EL (cell line): ENCODE results near the gene NECTIN4.
"Not testable (repeated sequence)": the region's sequence is repeated elsewhere in the genome, so short reads cannot be mapped to it uniquely, and the experiment has no call there.

Experiments used
- DNase-seq: peaks from one replicate; pipeline ENCODE4 v3.0.0-alpha.2; 2016

The NECTIN4 gene

GRCh38 chr1:161052899-161053298, 36.5 kb downstream of the NECTIN4 start:
- DNase-seq: peak; percentile 49

DNA sequence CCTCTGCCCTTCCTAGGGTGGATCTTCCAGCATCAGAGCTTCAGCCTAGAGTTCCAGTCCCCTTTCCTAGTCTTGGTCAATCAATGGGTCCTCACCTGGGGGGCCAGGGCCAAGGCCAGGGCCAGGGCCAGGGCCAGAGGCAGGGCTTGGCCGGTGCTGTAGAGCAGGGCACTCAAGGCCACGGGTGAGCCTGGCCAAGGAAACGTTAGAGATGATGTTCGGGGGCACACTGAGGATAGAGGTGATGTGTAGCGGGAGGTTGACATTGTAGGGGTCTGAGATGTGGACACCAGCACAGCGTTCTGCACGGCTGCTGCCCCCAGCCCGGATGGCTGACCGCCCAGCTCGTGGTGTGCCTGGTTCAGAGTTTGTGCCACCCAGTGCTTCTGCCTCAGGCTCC, 38.1 kb downstream of the NECTIN4 start:
- no peak for DNase-seq

- DNase-seq: no peak
Observed at GRCh38 chr1:161048949-161049722, 40.2 kb downstream of the NECTIN4 start.

- no peak for DNase-seq
Observed at GRCh38 chr1:161047436-161048420, 41.6 kb downstream of the NECTIN4 start.

- DNase-seq: no peak
Observed at GRCh38 chr1:161046605-161047228, 42.6 kb downstream of the NECTIN4 start.

GRCh38 chr1:161045736-161046604, 43.4 kb downstream of the NECTIN4 start, which contains the start of gene USF1:
Gene USF1 (minus strand): TSS chr1:161045977. CDS start chr1:161043275, 2,702 bp downstream.
- DNase-seq: peak; percentile 95

- peak; percentile 79 for DNase-seq
Observed at GRCh38 chr1:161044908-161045735, 44.2 kb downstream of the NECTIN4 start.

DNA sequence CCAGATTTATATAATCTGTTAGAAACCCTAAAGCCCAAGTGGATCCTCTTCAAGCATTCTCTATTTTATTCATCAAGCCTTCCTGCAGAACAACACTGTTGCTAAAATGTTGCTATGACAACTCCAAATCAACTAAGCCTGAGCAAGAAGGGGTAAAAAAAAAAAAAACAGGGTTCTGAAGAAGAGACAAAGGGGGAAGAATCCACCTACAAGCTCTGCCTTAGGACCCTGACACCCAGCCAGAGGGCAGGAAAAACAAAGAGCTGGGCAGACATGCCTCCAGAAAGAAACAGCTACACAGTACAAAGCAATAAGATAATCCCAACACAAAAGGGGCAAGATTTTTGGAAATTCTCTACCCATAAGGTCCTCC, 44.8 kb downstream of the NECTIN4 start:
- DNase-seq: peak; percentile 7

- no peak for DNase-seq
Observed at GRCh38 chr1:161039546-161039945, 49.8 kb downstream of the NECTIN4 start.

DNA sequence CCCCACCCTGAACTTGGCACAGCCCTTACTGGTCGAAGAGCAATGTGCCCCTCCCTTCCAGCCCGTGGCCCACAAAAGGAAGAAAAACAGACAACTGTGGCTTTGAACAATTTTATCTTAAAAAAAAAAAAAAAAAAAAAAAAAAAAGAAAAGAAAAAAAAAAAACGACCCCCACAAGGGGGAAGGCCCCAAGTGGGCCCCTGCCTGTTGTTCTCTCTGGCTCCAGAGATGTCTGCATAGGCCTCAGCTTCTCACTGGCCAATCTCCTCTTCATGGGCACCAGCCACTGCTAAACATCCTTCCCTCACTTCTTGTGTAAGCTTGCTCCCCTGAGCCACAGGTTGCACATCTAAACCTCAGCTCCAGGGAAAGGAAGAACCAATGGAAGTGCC, 50.2 kb downstream of the NECTIN4 start:
- no peak for DNase-seq

GRCh38 chr1:161038523-161039153, 50.7 kb downstream of the NECTIN4 start, which contains the start of gene TSTD1:
Gene TSTD1 (minus strand): TSS chr1:161038964. CDS start chr1:161038889, 75 bp downstream.
- DNase-seq: no peak

DNA sequence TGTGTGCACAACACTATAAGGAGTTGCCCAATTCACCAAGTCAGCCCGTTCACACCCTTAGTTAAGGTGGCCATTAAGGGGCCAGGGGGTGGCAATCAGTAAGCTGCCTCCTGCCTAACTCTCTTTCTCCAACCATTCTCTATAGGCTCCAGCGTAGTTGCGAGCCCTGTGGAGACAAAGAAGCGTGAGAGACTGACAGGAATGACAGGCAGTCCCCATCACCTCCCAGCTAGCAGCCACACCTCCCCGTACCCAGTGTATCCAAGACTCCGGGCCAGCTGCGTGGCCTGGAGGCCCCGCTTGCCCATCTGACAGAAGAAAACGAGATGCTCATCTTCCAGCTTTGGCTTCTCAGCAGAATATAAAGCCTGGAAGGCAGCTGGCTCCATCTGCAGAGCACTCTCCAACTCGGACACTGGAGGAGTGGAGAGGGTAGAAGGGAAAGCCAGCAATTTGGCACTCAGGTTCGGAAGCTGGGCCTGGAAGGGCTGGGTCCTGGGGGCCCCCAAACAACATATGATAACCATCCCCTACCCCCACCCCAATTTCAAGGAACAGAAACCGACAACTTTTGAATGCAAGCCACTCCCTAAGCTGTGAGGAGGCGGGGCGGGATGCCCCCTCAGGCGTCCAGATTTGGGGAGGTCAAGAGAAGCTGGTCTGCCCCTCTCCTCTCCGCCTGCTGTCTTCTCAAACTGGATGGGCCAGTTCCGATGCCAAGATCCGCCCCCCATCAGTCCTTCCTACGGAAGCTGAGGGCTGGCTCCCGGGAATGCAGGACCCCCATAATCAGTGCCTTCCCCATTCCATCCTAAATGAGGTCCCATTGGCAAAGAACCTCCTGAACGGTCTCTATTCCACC, 51.5 kb downstream of the NECTIN4 start:
- no peak for DNase-seq

DNA sequence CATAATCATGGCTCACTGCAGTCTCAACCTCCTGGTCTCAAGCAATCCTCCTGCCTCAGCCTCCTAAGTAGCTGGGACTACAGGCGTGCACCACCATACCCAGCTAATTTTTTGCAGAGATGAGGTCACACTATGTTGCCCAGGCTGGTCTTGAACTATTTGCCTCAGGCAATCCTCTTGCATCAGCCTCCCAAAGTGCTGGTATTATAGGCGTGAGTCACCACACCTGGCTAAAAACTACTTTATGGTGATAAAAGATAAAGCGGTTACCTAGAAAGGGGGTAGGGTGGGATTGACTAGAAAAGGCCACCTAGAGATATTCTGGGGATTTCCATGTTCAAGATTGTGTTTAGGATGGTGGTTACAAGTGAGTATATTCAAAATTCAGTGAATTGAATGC, 55.6 kb downstream of the NECTIN4 start:
- peak; percentile 55 for DNase-seq

GRCh38 chr1:161032409-161032808, 56.9 kb downstream of the NECTIN4 start:
- no peak for DNase-seq

- no peak for DNase-seq
Observed at GRCh38 chr1:161031874-161032273, 57.5 kb downstream of the NECTIN4 start.

- not testable (repeated sequence) for DNase-seq
Observed at GRCh38 chr1:161029466-161029865, 59.9 kb downstream of the NECTIN4 start.

DNA sequence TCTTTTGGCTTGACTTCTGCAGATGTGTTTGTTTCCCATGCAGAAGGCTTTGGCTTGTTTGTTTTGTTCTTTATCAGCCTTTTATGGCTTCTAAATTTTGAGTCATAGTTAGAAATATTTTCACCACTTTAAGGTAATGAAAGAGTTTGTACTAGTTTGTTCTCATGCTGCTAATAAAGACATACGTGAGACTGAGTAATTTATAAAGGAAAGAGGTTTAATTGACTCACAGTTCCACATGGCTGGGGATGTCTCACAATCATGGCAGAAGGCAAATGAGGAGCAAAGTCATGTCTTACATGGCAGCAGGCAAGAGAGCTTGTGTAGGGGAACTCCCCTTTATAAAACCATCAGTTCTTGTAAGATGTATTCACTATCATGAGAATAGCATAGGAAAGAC, 62.4 kb downstream of the NECTIN4 start:
- not testable (repeated sequence) for DNase-seq

GRCh38 chr1:161022432-161022831, 66.9 kb downstream of the NECTIN4 start:
- not testable (repeated sequence) for DNase-seq

DNA sequence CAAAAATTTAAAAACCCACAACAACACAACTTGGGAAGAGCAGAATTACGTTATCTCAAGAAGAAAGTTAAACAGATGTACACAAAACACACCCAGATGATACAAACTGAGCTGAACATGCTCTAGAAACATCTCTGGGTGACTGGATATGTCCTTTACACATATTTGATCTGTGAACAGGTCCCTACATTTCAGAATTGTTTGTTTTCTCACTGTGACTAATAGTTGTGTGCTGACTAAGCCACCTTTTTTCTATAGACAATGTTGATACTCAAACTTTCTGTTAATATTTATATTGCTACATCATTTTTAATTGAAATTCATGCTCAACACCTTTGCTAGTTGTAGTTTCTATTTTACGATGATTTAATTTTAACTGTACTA, 67.4 kb downstream of the NECTIN4 start:
- DNase-seq: no peak
